ENCODE data around the gene HAX1. TPM values are rescaled to one million over a fixed set of nuclear protein-coding genes. Genes with fewer than 3 reads are reported as not detected.
"Not testable (repeated sequence)": the region's sequence is repeated elsewhere in the genome, so short reads cannot be mapped to it uniquely, and the experiment has no call there.

HAX1 gene
- total RNA-seq, 1 donor from 2014 or later: 132 TPM

DNA sequence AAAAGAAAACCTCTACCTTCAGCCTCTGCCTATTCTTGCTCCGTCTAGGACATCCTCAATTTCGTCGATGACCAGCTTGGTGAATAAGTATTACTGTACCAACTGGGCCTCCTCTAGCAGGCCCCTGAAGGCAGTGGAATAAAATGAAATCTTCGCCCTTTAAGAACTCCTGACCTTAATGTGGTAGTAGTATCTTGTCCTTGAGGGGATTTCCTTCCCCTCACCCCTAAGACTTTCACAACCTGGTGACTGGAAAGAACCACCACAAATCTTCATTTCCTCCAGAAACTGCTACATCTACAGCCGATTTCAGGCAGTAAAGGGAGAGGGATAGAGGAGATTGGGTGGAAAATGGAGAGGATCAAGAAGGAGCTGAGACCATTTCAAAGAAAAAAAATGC, 1.6 kb upstream of the HAX1 start:
- intact Hi-C loops (cut with DNase I): loop anchor here (5.0 to 10.0 kb wide), 2 partner anchors 49 to 276 kb away; partner anchors contain the start of genes RPS27 and UBAP2L

DNA sequence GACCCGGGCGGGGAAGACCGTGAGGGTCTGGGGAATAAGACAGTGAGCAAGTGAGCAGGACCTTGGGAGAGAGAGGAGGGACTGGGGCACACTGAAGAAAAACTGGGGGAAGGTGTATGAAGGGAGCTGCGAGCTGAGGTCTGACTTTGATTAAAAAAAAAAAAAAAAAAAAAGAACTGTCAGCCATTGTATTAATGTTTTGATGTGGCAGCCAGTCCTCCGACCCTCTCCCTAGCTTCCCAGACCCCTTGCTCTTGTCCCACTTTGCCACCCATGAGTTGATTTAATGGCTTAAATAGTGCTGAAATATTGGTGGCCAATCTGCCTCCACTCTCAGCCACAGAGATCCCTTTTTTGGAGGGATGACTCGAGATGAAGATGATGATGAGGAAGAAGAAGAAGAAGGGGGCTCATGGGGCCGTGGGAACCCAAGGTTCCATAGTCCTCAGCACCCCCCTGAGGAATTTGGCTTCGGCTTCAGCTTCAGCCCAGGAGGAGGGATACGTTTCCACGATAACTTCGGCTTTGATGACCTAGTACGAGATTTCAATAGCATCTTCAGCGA, 652 bp downstream of the HAX1 start:
- intact Hi-C loops (cut with DNase I): loop anchor here (1.0 to 10.0 kb wide), 5 partner anchors 51 to 278 kb away; partner anchors contain the start of genes RPS27 and UBAP2L
- DNase-seq (ENCODE audit: low spot score): no peak

More for the DNA sequence above, 1.6 kb upstream of the HAX1 start:
- no peak for DNase-seq (ENCODE audit: low spot score)

- intact Hi-C loops (cut with DNase I): loop anchor here (10.0 kb wide), 1 partner anchor 282 kb away; the partner anchor contains the start of gene RPS27
- no peak for DNase-seq (ENCODE audit: low spot score)
Observed at GRCh38 chr1:154276797-154277196, 4.4 kb downstream of the HAX1 start.

DNA sequence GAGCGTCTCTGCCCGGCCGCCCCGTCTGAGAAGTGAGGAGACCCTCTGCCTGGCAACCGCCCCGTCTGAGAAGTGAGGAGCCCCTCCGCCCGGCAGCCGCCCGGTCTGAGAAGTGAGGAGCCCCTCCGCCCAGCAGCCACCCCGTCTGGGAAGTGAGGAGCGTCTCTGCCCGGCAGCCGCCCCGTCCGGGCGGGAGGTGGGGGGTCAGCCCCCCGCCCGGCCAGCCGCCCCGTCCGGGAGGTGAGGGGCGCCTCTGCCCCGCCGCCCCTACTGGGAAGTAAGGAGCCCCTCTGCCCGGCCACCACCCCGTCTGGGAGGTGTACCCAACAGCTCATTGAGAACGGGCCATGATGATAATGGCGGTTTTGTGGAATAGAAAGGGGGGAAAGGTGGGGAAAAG, 15.2 kb downstream of the HAX1 start:
- intact Hi-C loops (cut with DNase I); DNase-seq (ENCODE audit: low spot score): not testable (repeated sequence)

- DNase-seq (ENCODE audit: low spot score): no peak
- intact Hi-C loops (cut with DNase I): no loop called here
Observed at GRCh38 chr1:154288661-154289060, 16.2 kb downstream of the HAX1 start.

- intact Hi-C loops (cut with DNase I): no loop called here
- DNase-seq (ENCODE audit: low spot score): no peak
Observed at GRCh38 chr1:154290921-154291320, 18.5 kb downstream of the HAX1 start.

GRCh38 chr1:154295408-154296235, 23.2 kb downstream of the HAX1 start:
- intact Hi-C loops (cut with DNase I): no loop called here

DNA sequence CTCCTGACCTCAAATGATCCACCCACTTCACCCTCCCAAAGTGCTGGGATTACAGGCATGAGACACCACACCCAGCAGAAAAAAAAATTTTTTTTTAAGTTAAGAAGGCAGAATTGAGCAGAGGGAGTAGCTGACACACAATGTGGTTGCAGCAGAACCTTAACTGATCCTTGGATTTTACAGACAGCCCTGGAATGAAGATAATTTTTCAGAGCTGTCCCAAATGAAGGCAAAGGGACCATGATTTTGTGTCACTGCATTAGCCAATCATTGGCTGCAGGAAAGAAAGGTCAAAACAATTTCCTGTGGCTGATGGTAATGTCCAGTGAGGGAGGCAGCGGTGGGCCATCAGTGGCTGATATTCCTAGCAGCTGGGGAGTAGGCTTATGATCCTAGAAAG, 29.2 kb downstream of the HAX1 start:
- intact Hi-C loops (cut with DNase I): no loop called here
- DNase-seq (ENCODE audit: low spot score): no peak

More at GRCh38 chr1:154295408-154296235, 23.2 kb downstream of the HAX1 start:
- no peak for DNase-seq (ENCODE audit: low spot score)

- intact Hi-C loops (cut with DNase I): no loop called here
- no peak for DNase-seq (ENCODE audit: low spot score)
Observed at GRCh38 chr1:154304664-154305337, 32.4 kb downstream of the HAX1 start.

DNA sequence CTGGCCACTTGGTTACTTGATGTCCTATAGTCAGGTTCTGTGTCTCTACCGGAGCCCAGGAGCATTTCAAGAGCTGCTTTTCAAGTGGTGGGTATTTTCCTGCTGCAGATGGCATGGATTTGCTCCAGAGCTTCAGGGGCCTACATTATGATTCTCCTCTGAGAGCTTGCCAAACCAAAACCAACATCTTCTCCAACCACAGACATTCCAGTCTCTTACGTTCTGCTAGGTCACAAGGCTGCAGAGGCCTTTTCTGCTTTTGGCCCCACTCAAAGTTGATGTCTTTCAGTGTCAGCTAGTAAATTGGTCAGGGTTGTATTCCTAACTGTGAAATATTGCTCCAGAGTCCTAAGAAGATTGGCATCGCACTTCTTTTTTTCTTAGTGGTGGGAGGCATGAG, 33.7 kb downstream of the HAX1 start:
- intact Hi-C loops (cut with DNase I): no loop called here
- no peak for DNase-seq (ENCODE audit: low spot score)

- DNase-seq (ENCODE audit: low spot score); intact Hi-C loops (cut with DNase I): not testable (repeated sequence)
Observed at GRCh38 chr1:154307670-154308270, 35.3 kb downstream of the HAX1 start.

DNA sequence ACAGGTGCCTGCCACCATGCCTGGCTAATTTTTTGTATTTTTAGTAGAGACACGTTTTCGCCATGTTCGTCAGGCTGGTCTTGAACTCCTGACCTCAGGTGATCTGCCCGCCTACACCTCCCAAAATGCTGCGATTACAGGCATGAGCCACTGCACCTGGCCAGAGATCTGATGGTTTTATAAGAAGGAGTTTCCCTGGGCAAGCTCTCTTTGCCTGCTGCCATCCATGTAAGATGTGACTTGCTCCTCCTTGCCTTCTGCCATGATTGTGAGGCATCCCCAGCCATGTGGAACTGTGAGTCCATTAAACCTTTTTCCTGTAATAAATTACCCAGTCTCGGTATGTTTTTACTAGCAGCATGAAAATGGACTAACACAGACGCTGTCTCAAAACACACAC, 36.7 kb downstream of the HAX1 start:
- DNase-seq (ENCODE audit: low spot score); intact Hi-C loops (cut with DNase I): not testable (repeated sequence)

DNA sequence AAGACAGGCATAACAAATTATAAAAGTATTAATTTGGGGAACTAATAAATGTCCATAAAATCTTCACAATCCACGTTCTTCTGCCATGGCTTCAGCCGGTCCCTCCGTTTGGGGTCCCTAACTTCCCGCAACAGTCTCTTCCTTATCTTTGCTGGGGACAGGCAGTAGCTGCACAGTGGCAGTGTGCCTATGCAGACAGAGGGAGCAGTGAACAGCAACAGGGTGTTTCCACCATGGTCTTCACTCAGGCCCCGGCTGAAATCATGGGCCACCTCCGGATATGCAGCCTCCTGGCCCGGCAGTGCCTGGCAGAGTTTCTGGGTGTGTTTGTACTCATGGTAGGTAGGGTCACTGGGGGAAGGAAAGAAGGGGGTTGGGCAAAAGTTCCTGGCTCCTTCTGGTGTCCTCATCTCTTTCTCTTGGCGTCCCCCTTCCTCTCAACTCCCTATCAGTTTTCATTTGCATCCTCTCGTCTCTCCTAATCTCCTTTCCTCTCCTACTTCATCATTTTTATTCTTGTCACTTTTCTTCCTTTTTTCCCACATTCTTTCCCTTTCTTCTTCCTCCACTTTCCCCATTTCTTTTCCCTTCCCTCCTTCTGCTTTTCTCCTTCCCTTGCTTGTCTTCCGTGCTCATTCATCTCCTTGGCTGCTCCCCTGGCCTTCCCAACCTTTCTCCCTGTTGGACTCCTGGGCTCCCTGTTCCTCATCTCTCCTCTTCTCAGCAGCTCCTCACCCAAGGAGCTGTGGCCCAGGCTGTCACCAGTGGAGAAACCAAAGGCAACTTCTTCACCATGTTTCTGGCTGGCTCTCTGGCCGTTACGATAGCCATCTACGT, 40.0 kb downstream of the HAX1 start:
- DNase-seq (ENCODE audit: low spot score); intact Hi-C loops (cut with DNase I): not testable (repeated sequence)

DNA sequence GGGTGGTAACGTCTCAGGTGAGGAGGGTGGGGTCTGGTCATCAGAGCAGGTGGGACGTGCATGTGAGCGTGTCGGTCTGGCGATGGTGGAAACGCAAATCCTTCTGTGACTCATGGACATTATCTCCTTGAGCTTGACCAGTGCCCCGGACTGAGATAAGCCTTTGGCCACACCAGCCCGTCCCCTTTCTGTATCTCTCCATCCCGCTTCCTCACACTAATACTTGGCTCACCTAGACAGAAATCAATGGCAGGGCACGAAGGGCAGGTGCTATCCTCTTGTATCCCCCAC, 40.6 kb downstream of the HAX1 start:
- intact Hi-C loops (cut with DNase I): no loop called here
- no peak for DNase-seq (ENCODE audit: low spot score)

GRCh38 chr1:154314226-154314625, 41.8 kb downstream of the HAX1 start:
- DNase-seq (ENCODE audit: low spot score); intact Hi-C loops (cut with DNase I): not testable (repeated sequence)

DNA sequence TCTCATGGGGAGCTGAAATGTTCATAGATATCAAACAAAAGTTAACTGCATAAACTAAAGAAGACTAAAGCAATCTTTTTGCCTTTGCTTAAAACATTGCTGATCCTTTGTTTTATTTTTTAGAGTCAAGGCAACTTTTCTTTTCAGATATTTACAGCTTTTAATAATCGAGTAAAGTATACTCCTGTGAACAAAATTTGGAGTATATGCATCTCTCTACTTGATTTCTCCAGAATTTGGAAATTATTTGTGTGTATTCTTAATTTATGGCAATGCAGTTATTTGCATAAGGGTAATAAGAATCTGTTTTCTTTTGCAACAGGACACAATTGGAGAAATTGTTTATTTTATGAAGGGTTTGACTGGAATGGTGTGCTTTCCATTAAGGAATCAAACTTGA, 44.3 kb downstream of the HAX1 start:
- DNase-seq (ENCODE audit: low spot score): no peak
- intact Hi-C loops (cut with DNase I): no loop called here

DNA sequence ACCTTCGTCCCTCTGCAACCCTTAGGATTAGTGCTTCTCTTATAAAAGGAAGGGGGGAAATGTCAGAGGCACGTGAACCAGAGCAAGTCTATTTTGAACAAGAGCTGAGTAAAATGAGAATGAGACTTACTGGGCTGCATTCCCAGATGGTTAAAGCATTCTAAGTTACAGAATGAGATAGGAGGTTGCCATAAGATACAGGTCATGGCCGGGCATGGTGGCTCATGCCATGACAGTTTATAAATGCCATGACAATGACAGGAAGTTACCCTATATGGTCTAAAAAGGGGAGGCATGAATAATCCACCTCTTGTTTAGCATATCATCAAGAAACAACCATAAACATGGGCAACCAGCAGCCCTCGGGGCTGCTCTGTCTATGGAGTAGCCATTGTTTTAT, 46.0 kb downstream of the HAX1 start:
- intact Hi-C loops (cut with DNase I): no loop called here
- no peak for DNase-seq (ENCODE audit: low spot score)

DNA sequence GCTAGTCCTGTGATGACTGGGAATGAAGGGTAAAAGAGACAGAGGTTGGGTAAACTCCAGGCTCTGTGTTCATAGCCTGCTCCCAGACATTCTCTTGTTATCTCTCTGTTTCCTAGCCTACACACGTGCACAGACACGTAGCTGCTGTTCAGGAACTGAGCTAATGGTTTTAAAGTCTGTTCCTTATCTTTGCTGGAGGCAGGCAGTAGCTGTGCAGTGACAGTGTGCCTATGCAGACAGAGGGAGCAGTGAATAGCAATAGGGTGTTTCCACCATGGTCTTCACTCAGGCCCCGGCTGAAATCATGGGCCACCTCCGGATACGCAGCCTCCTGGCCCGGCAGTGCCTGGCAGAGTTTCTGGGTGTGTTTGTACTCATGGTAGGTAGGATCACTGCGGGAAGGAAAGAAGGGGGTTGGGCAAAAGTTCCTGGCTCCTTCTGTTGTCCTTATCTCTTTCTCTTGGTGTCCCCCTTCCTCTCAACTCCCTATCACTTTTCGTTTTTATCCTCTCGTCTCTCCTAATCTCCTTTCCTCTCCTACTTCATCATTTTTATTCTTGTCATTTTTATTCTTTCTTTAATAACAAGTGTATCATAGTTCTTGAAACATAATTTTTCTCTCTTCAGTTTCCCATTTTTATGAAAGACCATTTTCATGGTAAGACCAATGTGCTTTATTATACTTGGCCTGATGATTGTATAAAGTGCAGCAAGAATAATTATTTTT, 48.6 kb downstream of the HAX1 start, which contains the start of gene AQP10:
Gene AQP10 (plus strand): TSS at position 212 of the 727 bp plus-strand sequence. CDS start 63 bp downstream, at position 275.
- intact Hi-C loops (cut with DNase I): no loop called here
- DNase-seq (ENCODE audit: low spot score): no peak

GRCh38 chr1:154321609-154321934, 49.1 kb downstream of the HAX1 start:
- DNase-seq (ENCODE audit: low spot score); intact Hi-C loops (cut with DNase I): not testable (repeated sequence)

Measured in cardiac septum (tissue), 1 donor.